Kidney (tissue), 14 donors: ENCODE measurements around the gene GPC1. TPM values are rescaled to one million over a fixed set of nuclear protein-coding genes. Genes with fewer than 3 reads are reported as not detected.

Experiments
- DNase-seq, 5 donors: peaks; one replicate each; pipeline ENCODE4 v3.0.0-alpha.2; 2013 to 2020
- FAIRE-seq: peaks from 2 replicates; lab custom pipeline; 2012; peaks lifted over from hg19 to GRCh38; lab: Jason Lieb, UNC
- H3K27ac ChIP-seq, 2 donors: one replicate each; pipeline ENCODE4 v1.7.0; 2013; ENCODE audit warnings: low read depth in 2 of 2, low read length in 2 of 2, inconsistent platforms in 1 of 2
- H3K27me3 ChIP-seq: one replicate; pipeline ENCODE4 v1.7.1; 2013; ENCODE audit warnings: low read length, inconsistent platforms; ENCODE audit not compliant: control insufficient read depth, insufficient read depth
- H3K36me3 ChIP-seq, 3 donors: one replicate each; pipeline versions ENCODE4 v1.7.0 to v1.7.1; 2013; ENCODE audit warnings: low read length in 3 of 3, control low read depth in 1 of 3, inconsistent platforms in 1 of 3; ENCODE audit not compliant: insufficient read depth in 3 of 3, control insufficient read depth in 2 of 3
- H3K4me1 ChIP-seq, 3 donors: one replicate each; pipeline versions ENCODE4 v1.7.0 to v1.7.1; 2013; ENCODE audit warnings: low read length in 3 of 3, inconsistent platforms in 1 of 3, low read depth in 1 of 3; ENCODE audit not compliant: control insufficient read depth in 2 of 3, insufficient read depth in 2 of 3
- H3K4me3 ChIP-seq, 3 donors: one replicate each; pipeline versions ENCODE4 v1.7.0 to v1.8.1; 2013; ENCODE audit warnings: low read length in 3 of 3, control low read depth in 1 of 3, inconsistent platforms in 1 of 3
- H3K9ac ChIP-seq, 3 donors: one replicate each; pipeline versions ENCODE4 v1.7.0 to v1.7.1; 2013; ENCODE audit warnings: low read length in 3 of 3, control low read depth in 1 of 3, inconsistent platforms in 1 of 3
- H3K9me3 ChIP-seq, 3 donors: one replicate each; pipeline versions ENCODE4 v1.7.0 to v1.7.1; 2013; ENCODE audit warnings: low read length in 3 of 3, control low read depth in 1 of 3, inconsistent platforms in 1 of 3; ENCODE audit not compliant: control insufficient read depth in 2 of 3, insufficient read depth in 1 of 3
- CTCF ChIP-seq: IDR thresholded peaks from 3 replicates; pipeline ENCODE4 v1.5.1; 2012; ENCODE audit warnings: mild to moderate bottlenecking, moderate library complexity, borderline replicate concordance; ENCODE audit not compliant: insufficient read depth; ENCODE audit errors: extremely low read depth
- intact Hi-C: fragments of 100-400 bp; cut with DNase I; formaldehyde crosslinking; loops from one replicate; pipeline ENCODE4 v1.11.1; 2022
- polyA plus RNA-seq: library from polyadenylated mRNA; stranded (reverse); fragments of 350-450 nt; fragmentation: Illumina TruSeq; extraction: RNeasy Lipid Tissue Mini Kit (QIAGEN cat#74804); gene quantifications from one replicate; pipeline ENCODE4 v1.2.3, GENCODE V29; 2014; ENCODE audit warnings: low read depth, low replicate concordance; ENCODE audit not compliant: insufficient read depth
- total RNA-seq: library from RNA; stranded (reverse); fragmentation: NEBNext Ultra II Directional; extraction: Animal tissue kit (Norgen Biotek cat#: 25700); gene quantifications from one replicate; pipeline ENCODE4 v1.2.1, GENCODE V29; 2021
- donor health status: control.
- donor health status: control.
- donor health status: control.
- donor health status: control.
- donor health status: control.
- donor health status: DM: yes; HTN: yes; CAD: no.
- donor health status: Normal renal cell carcinoma (clear cell type).

Gene GPC1
- total and polyA plus RNA-seq, 2 donors from 2014 or later = 18.4 to 124 TPM

GRCh38 chr2:240450532-240451107 is 15.2 kb downstream of the GPC1 start:
- Histone ChIP-seq H3K9me3 (no peaks in the 10 kb centered on the region), H3K4me1 (peaks cover 0 to 9% (median 0%) of the 10 kb centered on the region in 3 donors), H3K36me3 (no peaks in the 10 kb centered on the region), H3K27me3 (no peaks in the 10 kb centered on the region), H3K4me3 (no peak overlapping the region), H3K27ac (no peak overlapping the region), H3K9ac (no peak overlapping the region)
- intact Hi-C loops = no loop called here
- no peak for TF ChIP-seq CTCF
- DNase-seq (peak in 2 of 5 donors; percentile 58 to 62), FAIRE-seq (no peak)

- Histone ChIP-seq H3K4me1 (peaks cover 0 to 9% (median 0%) of the 10 kb centered on the region in 3 donors), H3K9me3 (no peaks in the 10 kb centered on the region), H3K27me3 (no peaks in the 10 kb centered on the region), H3K9ac (no peak overlapping the region), H3K4me3 (no peak overlapping the region), H3K27ac (no peak overlapping the region), H3K36me3 (no peaks in the 10 kb centered on the region)
- FAIRE-seq (no peak), DNase-seq (peak in 2 of 5 donors; percentile 69 to 71)
- no peak for TF ChIP-seq CTCF
- intact Hi-C loops = no loop called here
Observed at GRCh38 chr2:240451108-240451611, 15.7 kb downstream of the GPC1 start.

- peak overlapping the region in 2 of 3 donors; percentile 29 to 37 for H3K4me3 ChIP-seq
- peaks cover 0 to 9% (median 0%) of the 10 kb centered on the region in 3 donors for H3K4me1 ChIP-seq
- H3K27me3 ChIP-seq = no peaks in the 10 kb centered on the region
- H3K9ac ChIP-seq = no peak overlapping the region
- FAIRE-seq (no peak), DNase-seq (peak in 2 of 5 donors; percentile 78 to 90)
- no peak for TF ChIP-seq CTCF
- H3K36me3 ChIP-seq = no peaks in the 10 kb centered on the region
- H3K9me3 ChIP-seq = no peaks in the 10 kb centered on the region
- intact Hi-C loops = no loop called here
- H3K27ac ChIP-seq = no peak overlapping the region
Observed at GRCh38 chr2:240451791-240452461, 16.5 kb downstream of the GPC1 start.
